ENCODE measurements around the gene ILK. TPM values are rescaled to one million over a fixed set of nuclear protein-coding genes. Genes with fewer than 3 reads are reported as not detected.

The ILK gene
- total and polyA plus RNA-seq, 10 of the 15 experiments (the other 5 are each of a cell fraction or from before 2014, with no cell fraction given) = 51.8 to 163 (median 92.0) TPM

GRCh38 chr11:6619004-6619745 is 15.6 kb downstream of the ILK start, which contains the start of gene TPP1:
Gene TPP1 (minus strand): TSS chr11:6619422. CDS start chr11:6619400, 22 bp downstream.
- DNase-seq (ENCODE audit: low read depth, low spot score) (peak; percentile 93), FAIRE-seq (peak; percentile 99), ATAC-seq (peak; percentile 98)
- Histone ChIP-seq H3K9me3 (replicated peaks; ENCODE audit: control insufficient read depth, insufficient read depth, low read length) (no peaks in the 10 kb centered on the region), H3K4me1 (ENCODE audit: control insufficient read depth, insufficient read depth, low read length) (peaks cover 5% of the 10 kb centered on the region), H3K9ac (ENCODE audit: control insufficient read depth, insufficient read depth, low read length) (peak within 1 kb of the TSS; percentile 95), H3K79me2 (ENCODE audit: control insufficient read depth, insufficient read depth, low read length) (peaks cover 12% of the 10 kb centered on the region), H3K27ac (ENCODE audit: control insufficient read depth, insufficient read depth) (peak within 1 kb of the TSS; percentile 90), H3K4me2 (ENCODE audit: control insufficient read depth, insufficient read depth) (peak within 1 kb of the TSS; percentile 92), H3K27me3 (replicated peaks in 1 of 2; ENCODE audit: control insufficient read depth in 2 of 2, insufficient read depth in 2 of 2, low read length in 1 of 2) (no peaks in the 10 kb centered on the region), H3K4me3 (peak within 1 kb of the TSS; percentile 95), H3K36me3 (ENCODE audit: control insufficient read depth in 2 of 2, insufficient read depth in 2 of 2, low read length in 1 of 2) (peaks cover 0 to 4% of the 10 kb centered on the region in 2 experiments; a peak in 1 of 4 replicates), H4K20me1 (ENCODE audit: control insufficient read depth, insufficient read depth) (no peaks in the 10 kb centered on the region), H2AFZ (ENCODE audit: control insufficient read depth, low read depth, low read length) (peak within 1 kb of the TSS; percentile 95)
- SMC1A ChIA-PET (ENCODE audit: uncharacterized antibody, unreplicated experiment) = interaction anchor here (0.8 to 3.5 kb wide), 17 partner anchors 8 to 234 kb away, joined by 3 to 34 read pairs (median 4); partner anchors contain the start of genes ILK and MRPL17
- intact Hi-C loops (cut with micrococcal nuclease; ENCODE audit: unreplicated experiment) = loop anchor here (2.0 to 10.0 kb wide), 2 partner anchors 50 to 906 kb away; no protein-coding TSS in a partner anchor
- under 1% methylated on average over 16 of the region's 16 CpGs for WGBS (ENCODE audit: insufficient coverage, insufficient replicate concordance, low lambda C conversion rate, missing lambda C conversion rate)
- POLR2A ChIA-PET = interaction anchor here (0.8 to 9.1 kb wide), 19 partner anchors 8 to 930 kb away, joined by 3 to 85 read pairs (median 4); partner anchors contain the start of genes ARFIP2, ILK, MRPL17 and SMPD1
- in situ Hi-C loops (cut with MboI) = loop anchor here (10.0 kb wide), 1 partner anchor 906 kb away; no protein-coding TSS in a partner anchor
- BruUV-seq (replicated peaks) = TSS peak; percentile 75
- CTCF ChIA-PET = interaction anchor here (0.8 to 3.5 kb wide), 19 partner anchors 8 to 240 kb away, joined by 3 to 27 read pairs (median 4); partner anchors contain the start of genes ILK and MRPL17
- RAD21 ChIA-PET (ENCODE audit: unreplicated experiment) = interaction anchor here (0.8 to 4.3 kb wide), 18 partner anchors 9 to 240 kb away, joined by 3 to 55 read pairs (median 5); partner anchors contain the start of genes ARFIP2, ILK, MRPL17 and RRP8
- TF ChIP-seq ESRRA (IDR thresholded peaks at IDR 0.05; ENCODE audit: low read length) = no peak
- TF ChIP-seq ATF7 (IDR thresholded peaks at IDR 0.05; ENCODE audit: low read depth) = peak; percentile 81
- no peak for TF ChIP-seq CEBPZ (IDR thresholded peaks at IDR 0.05; ENCODE audit: low read depth, low read length)
- peak; percentile 54; the same call in 1 of the 2 replicates for TF ChIP-seq HCFC1 (IDR thresholded peaks at IDR 0.05; ENCODE audit: low read length)
- peak; percentile 78; the same call in 1 of the 2 replicates for TF ChIP-seq WRNIP1 (IDR thresholded peaks at IDR 0.05; ENCODE audit: borderline replicate concordance, low read depth, low read length)
- no peak for TF ChIP-seq TCF3 (IDR thresholded peaks at IDR 0.05; ENCODE audit: borderline replicate concordance, insufficient read depth, low read depth, low read length)
- TF ChIP-seq IKZF2 (IDR thresholded peaks at IDR 0.05) = peak; percentile 42 to 47; a peak in 2 of 4 replicates
- TF ChIP-seq RUNX3 (IDR thresholded peaks at IDR 0.05; ENCODE audit: low read length) = peak; percentile 69
- TF ChIP-seq YBX1 (IDR thresholded peaks at IDR 0.05) = no peak
- TF ChIP-seq DPF2 (IDR thresholded peaks at IDR 0.05) = peak; percentile 42; the same call in 1 of the 2 replicates
- peak; percentile 51; the same call in 1 of the 2 replicates for TF ChIP-seq PKNOX1 (IDR thresholded peaks at IDR 0.05)
- peak; percentile 76 to 87 for TF ChIP-seq BHLHE40 (IDR thresholded peaks at IDR 0.05; ENCODE audit: borderline replicate concordance in 1 of 2, low read depth in 2 of 2, low read length in 1 of 2)
- peak in 1 of 2 experiments; percentile 94; a peak in 1 of 4 replicates for TF ChIP-seq CEBPB (IDR thresholded peaks at IDR 0.05; ENCODE audit: borderline replicate concordance in 1 of 2, low read depth in 2 of 2, low read length in 2 of 2)
- peak; percentile 84 for TF ChIP-seq POLR2AphosphoS2 (IDR thresholded peaks at IDR 0.05; ENCODE audit: low read depth, low read length)
- TF ChIP-seq EZH2 (IDR thresholded peaks at IDR 0.05; ENCODE audit: borderline replicate concordance, control insufficient read depth, low read depth, low read length) = no peak
- TF ChIP-seq ATF3 (IDR thresholded peaks at IDR 0.05; ENCODE audit: borderline replicate concordance, extremely low read depth, low read depth, low read length) = peak; percentile 96
- no peak for TF ChIP-seq BMI1 (IDR thresholded peaks at IDR 0.05; ENCODE audit: borderline replicate concordance)
- TF ChIP-seq ZNF207 (IDR thresholded peaks at IDR 0.05; ENCODE audit: borderline replicate concordance) = no peak

Data from GM12878 (cell line).